Endothelial cell of umbilical vein (primary cell): ENCODE data around the gene OR6K6.

ENCODE experiments used
- EZH2 ChIP-seq: IDR thresholded peaks from 2 replicates; pipeline ENCODE4 v1.6.1; 2012; ENCODE audit warnings: borderline replicate concordance, low read depth, mild to moderate bottlenecking, moderate library complexity, low read length, inconsistent platforms; ENCODE audit not compliant: severe bottlenecking
- POLR2AphosphoS5 ChIP-seq: IDR thresholded peaks from 2 replicates; pipeline ENCODE4 v1.6.1; 2012; ENCODE audit warnings: low read depth, mild to moderate bottlenecking, control low read depth, low read length, moderate library complexity; ENCODE audit not compliant: insufficient read depth

GRCh38 chr1:158801396-158801795 is 46.9 kb downstream of the OR6K6 start:
- no peak for TF ChIP-seq POLR2AphosphoS5
- TF ChIP-seq EZH2: no peak
